HepG2 (cell line): Measurements from ENCODE around the gene TNFRSF6B. TPM values are rescaled to one million over a fixed set of nuclear protein-coding genes. Genes with fewer than 3 reads are reported as not detected.

ENCODE experiments used
- FOXA3 ChIP-seq: IDR thresholded peaks from 2 replicates; pipeline ENCODE4 v1.6.1; 2016; ENCODE audit warnings: missing genetic modification reagents, missing compliant biosample characterization
- GABPB1 ChIP-seq: IDR thresholded peaks from 2 replicates; pipeline ENCODE4 v1.6.1; 2016; ENCODE audit warnings: mild to moderate bottlenecking, missing genetic modification reagents, moderate library complexity, missing compliant biosample characterization
- GMEB1 ChIP-seq: sonication (generic); formaldehyde crosslinking; IDR thresholded peaks from 2 replicates; pipeline ENCODE4 v1.5.1; 2020; ENCODE audit warnings: missing genetic modification reagents, mild to moderate bottlenecking, borderline replicate concordance
- KAT2B ChIP-seq: fragments of 150-350 bp; IDR thresholded peaks from 2 replicates; pipeline ENCODE4 v1.6.1; 2014; ENCODE audit warnings: low read depth, low read length, borderline replicate concordance
- MED8 ChIP-seq: sonication (generic); formaldehyde crosslinking; IDR thresholded peaks from 2 replicates; pipeline ENCODE4 v1.8.1; 2023; ENCODE audit warnings: mild to moderate bottlenecking, missing genetic modification reagents; ENCODE audit not compliant: insufficient replicate concordance
- MEIS2 ChIP-seq: sonication (generic); formaldehyde crosslinking; IDR thresholded peaks from 2 replicates; pipeline ENCODE4 v1.9.0; 2021; ENCODE audit warnings: mild to moderate bottlenecking, missing genetic modification reagents
- PBX2 ChIP-seq: IDR thresholded peaks from 2 replicates; pipeline ENCODE4 v1.6.1; 2016; ENCODE audit warnings: control low read depth
- PITX1 ChIP-seq: sonication (generic); formaldehyde crosslinking; IDR thresholded peaks from 2 replicates; pipeline ENCODE4 v1.5.1; 2020; ENCODE audit warnings: mild to moderate bottlenecking, missing genetic modification reagents
- SRY ChIP-seq: sonication (generic); formaldehyde crosslinking; IDR thresholded peaks from 2 replicates; pipeline ENCODE4 v1.8.0; 2022; ENCODE audit warnings: mild to moderate bottlenecking, missing genetic modification reagents
- ZFP37 ChIP-seq: sonication (generic); formaldehyde crosslinking; IDR thresholded peaks from 2 replicates; pipeline ENCODE4 v1.4.0; 2020; ENCODE audit warnings: missing genetic modification reagents, borderline replicate concordance
- ZNF224 ChIP-seq: sonication (generic); formaldehyde crosslinking; IDR thresholded peaks from 2 replicates; pipeline ENCODE4 v1.5.0; 2020; ENCODE audit warnings: mild to moderate bottlenecking, missing genetic modification reagents
- ZNF276 ChIP-seq: sonication (generic); formaldehyde crosslinking; IDR thresholded peaks from 2 replicates; pipeline ENCODE4 v1.4.0; 2020; ENCODE audit warnings: mild to moderate bottlenecking, low read depth, missing genetic modification reagents
- ZNF558 ChIP-seq: sonication (generic); formaldehyde crosslinking; IDR thresholded peaks from 2 replicates; pipeline ENCODE4 v1.9.0; 2022; ENCODE audit warnings: mild to moderate bottlenecking, missing genetic modification reagents, borderline replicate concordance
- ZNF629 ChIP-seq: sonication (generic); formaldehyde crosslinking; conservative IDR thresholded peaks from 2 replicates; pipeline ENCODE4 v1.5.0; 2020; ENCODE audit warnings: missing genetic modification reagents
- ZNF660 ChIP-seq: sonication (generic); formaldehyde crosslinking; IDR thresholded peaks from 2 replicates; pipeline ENCODE4 v1.5.1; 2020; ENCODE audit warnings: mild to moderate bottlenecking, low read depth, missing genetic modification reagents, borderline replicate concordance
- polyA plus RNA-seq, 8 experiments: library from polyadenylated mRNA; depleted of rRNA in 3 of 8; stranded (reverse) in 7 of 8; unstranded in 1 of 8; fragments of >200 nt; fragmentation: Illumina TruSeq in 4 of 8; extraction: Trizol in 4 of 8; gene quantifications; 2 replicates each; pipeline versions ENCODE4 v1.2.1 to v1.2.3, GENCODE V29; 2011 to 2016; ENCODE audit warnings: low read depth in 4 of 8, missing spikeins in 1 of 8, mixed read lengths in 1 of 8; ENCODE audit not compliant: insufficient read depth in 1 of 8
- total RNA-seq, 5 experiments: library from RNA; depleted of rRNA; stranded (reverse); fragments of >200 nt; fragmentation: Illumina TruSeq; extraction: Trizol; gene quantifications; 2 replicates each; pipeline ENCODE4 v1.2.3, GENCODE V29; 2016; ENCODE audit warnings: low read depth in 1 of 5
- TF ChIP-seq, protein P1 (sequence below): sonication (generic); formaldehyde crosslinking; IDR thresholded peaks from 2 replicates; pipeline ENCODE4 v1.4.0; 2020; ENCODE audit warnings: mild to moderate bottlenecking, missing genetic modification reagents
- TF ChIP-seq, protein P2 (sequence below): sonication (generic); formaldehyde crosslinking; IDR thresholded peaks from 2 replicates; pipeline ENCODE4 v1.8.1; 2023; ENCODE audit warnings: mild to moderate bottlenecking, inconsistent platforms, moderate library complexity, missing genetic modification reagents, borderline replicate concordance
- TF ChIP-seq, protein P3 (sequence below): sonication (generic); formaldehyde crosslinking; IDR thresholded peaks from 2 replicates; pipeline ENCODE4 v1.5.1; 2020; ENCODE audit warnings: missing genetic modification reagents, mild to moderate bottlenecking, borderline replicate concordance

The TNFRSF6B gene
- total and polyA plus RNA-seq, 2 of the 13 experiments (the other 11 are each of a cell fraction or from before 2014, with no cell fraction given): 0.24 TPM; not detected in 1

DNA sequence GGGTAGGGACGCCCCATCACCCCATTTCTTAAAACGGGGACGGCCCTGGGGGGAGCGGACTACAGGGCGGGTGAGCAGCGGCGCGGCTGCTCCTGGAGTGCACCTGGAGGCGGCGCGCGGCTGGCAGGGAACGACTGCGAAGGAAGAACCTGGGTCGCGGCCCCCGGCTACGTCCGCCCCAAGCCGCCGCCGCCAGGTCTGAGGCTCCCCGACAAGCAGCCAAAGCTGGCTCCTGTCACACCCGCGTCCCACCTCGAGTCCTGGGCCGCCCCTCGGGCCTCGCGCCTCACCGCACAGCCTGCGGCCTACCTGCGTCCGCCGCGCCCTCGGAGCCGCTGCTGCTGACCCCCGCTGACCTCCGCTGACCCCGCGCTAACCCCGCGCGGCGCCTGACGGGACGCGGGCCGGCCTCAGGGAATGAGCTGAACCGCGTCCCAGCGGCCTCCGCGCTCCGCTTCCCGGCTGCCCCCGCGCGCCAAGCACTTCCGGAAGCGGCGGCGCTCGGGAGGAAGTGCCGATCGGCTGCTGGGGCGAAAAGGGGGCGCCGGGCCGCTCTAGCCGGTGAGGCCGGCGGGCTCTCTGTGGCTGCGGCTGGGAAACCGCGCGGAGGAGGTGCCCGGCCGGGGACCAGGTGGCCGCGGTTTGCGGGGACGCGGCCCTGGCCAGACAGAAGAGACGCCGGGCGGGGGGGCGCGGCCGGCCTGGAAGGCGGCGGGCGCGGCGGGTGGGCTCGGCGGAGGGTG, 11.3 kb downstream of the TNFRSF6B start, which contains the start of the genes ARFRP1 and ZGPAT (continued):
- TF ChIP-seq, protein P1, sequence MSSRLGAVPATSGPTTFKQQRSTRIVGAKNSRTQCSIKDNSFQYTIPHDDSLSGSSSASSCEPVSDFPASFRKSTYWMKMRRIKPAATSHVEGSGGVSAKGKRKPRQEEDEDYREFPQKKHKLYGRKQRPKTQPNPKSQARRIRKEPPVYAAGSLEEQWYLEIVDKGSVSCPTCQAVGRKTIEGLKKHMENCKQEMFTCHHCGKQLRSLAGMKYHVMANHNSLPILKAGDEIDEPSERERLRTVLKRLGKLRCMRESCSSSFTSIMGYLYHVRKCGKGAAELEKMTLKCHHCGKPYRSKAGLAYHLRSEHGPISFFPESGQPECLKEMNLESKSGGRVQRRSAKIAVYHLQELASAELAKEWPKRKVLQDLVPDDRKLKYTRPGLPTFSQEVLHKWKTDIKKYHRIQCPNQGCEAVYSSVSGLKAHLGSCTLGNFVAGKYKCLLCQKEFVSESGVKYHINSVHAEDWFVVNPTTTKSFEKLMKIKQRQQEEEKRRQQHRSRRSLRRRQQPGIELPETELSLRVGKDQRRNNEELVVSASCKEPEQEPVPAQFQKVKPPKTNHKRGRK (CRISPR knock-in tag): no peak
- TF ChIP-seq SRY (CRISPR knock-in tag): peak; percentile 98; the same call in 1 of the 2 replicates
- TF ChIP-seq PITX1 (CRISPR knock-in tag): no peak; the same call in 1 of the 2 replicates
- TF ChIP-seq FOXA3: peak; percentile 83
- TF ChIP-seq ZNF558 (CRISPR knock-in tag): peak; percentile 71; the same call in 1 of the 2 replicates
- TF ChIP-seq GMEB1 (CRISPR knock-in tag): peak; percentile 97
- TF ChIP-seq PBX2 (CRISPR knock-in tag): no peak
- TF ChIP-seq, protein P2, sequence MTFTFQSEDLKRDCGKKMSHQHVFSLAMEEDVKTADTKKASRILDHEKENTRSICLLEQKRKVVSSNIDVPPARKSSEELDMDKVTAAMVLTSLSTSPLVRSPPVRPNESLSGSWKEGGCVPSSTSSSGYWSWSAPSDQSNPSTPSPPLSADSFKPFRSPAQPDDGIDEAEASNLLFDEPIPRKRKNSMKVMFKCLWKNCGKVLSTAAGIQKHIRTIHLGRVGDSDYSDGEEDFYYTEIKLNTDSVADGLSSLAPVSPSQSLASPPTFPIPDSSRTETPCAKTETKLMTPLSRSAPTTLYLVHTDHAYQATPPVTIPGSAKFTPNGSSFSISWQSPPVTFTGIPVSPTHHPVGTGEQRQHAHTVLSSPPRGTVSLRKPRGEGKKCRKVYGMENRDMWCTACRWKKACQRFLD (CRISPR knock-in tag): peak; percentile 99
- TF ChIP-seq ZNF224 (CRISPR knock-in tag): 0 out of 2 replicates have a peak, but pooled peaks have one; percentile 24
- TF ChIP-seq, protein P3, sequence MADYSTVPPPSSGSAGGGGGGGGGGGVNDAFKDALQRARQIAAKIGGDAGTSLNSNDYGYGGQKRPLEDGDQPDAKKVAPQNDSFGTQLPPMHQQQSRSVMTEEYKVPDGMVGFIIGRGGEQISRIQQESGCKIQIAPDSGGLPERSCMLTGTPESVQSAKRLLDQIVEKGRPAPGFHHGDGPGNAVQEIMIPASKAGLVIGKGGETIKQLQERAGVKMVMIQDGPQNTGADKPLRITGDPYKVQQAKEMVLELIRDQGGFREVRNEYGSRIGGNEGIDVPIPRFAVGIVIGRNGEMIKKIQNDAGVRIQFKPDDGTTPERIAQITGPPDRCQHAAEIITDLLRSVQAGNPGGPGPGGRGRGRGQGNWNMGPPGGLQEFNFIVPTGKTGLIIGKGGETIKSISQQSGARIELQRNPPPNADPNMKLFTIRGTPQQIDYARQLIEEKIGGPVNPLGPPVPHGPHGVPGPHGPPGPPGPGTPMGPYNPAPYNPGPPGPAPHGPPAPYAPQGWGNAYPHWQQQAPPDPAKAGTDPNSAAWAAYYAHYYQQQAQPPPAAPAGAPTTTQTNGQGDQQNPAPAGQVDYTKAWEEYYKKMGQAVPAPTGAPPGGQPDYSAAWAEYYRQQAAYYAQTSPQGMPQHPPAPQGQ (CRISPR knock-in tag): no peak
- TF ChIP-seq ZNF276: peak; percentile 91; the same call in 1 of the 2 replicates
- TF ChIP-seq GABPB1 (CRISPR knock-in tag): peak; percentile 94
- no peak for TF ChIP-seq ZNF660 (CRISPR knock-in tag)
- TF ChIP-seq ZFP37 (CRISPR knock-in tag): no peak
- peak; percentile 80 for TF ChIP-seq MEIS2
- TF ChIP-seq MED8: peak; percentile 82
- TF ChIP-seq KAT2B: no peak
- peak; percentile 60 for TF ChIP-seq ZNF629 (CRISPR knock-in tag)
